Activated naive CD4-positive, alpha-beta T cell treated with anti-CD3 and anti-CD28 coated beads, Interleukin-2, amount 50 U/mL, for 72 hours (primary cell): ENCODE measurements around the gene TRDMT1. TPM values are rescaled to one million over a fixed set of nuclear protein-coding genes. Genes with fewer than 3 reads are reported as not detected.
A peak's percentile ranks its signal among the peaks of the same experiment; 100 is the strongest.

Source experiments
- ATAC-seq, 2 donors: fragments of 150-1000 bp; cut with Tn5 transposase; 2 replicates each; pipeline ENCODE4 v1.10.0; 2021; ENCODE audit warnings: mild to moderate bottlenecking in 2 of 2, moderate library complexity in 2 of 2
- DNase-seq, 2 donors: peaks; one replicate each; pipeline ENCODE4 v3.0.0; 2021 to 2022; ENCODE audit warnings: low spot score in 2 of 2
- H3K27ac Mint-ChIP-seq, 2 donors: one replicate each; pipeline ENCODE4 v1.8.0; 2022; ENCODE audit warnings: mild to moderate bottlenecking in 2 of 2, mixed read lengths in 2 of 2
- H3K36me3 Mint-ChIP-seq, 2 donors: one replicate each; pipeline ENCODE4 v1.8.0; 2022; ENCODE audit warnings: mixed read lengths in 2 of 2
- H3K9me3 Mint-ChIP-seq, 2 donors: one replicate each; pipeline ENCODE4 v1.8.0; 2022; ENCODE audit warnings: mixed read lengths in 2 of 2
- total RNA-seq, 2 donors: library from RNA; stranded (reverse); gene quantifications; one replicate each; pipeline ENCODE4 v1.2.3, GENCODE V29; 2022

The TRDMT1 gene
- total RNA-seq, 2 donors from 2014 or later = 7.1 to 9.4 TPM

DNA sequence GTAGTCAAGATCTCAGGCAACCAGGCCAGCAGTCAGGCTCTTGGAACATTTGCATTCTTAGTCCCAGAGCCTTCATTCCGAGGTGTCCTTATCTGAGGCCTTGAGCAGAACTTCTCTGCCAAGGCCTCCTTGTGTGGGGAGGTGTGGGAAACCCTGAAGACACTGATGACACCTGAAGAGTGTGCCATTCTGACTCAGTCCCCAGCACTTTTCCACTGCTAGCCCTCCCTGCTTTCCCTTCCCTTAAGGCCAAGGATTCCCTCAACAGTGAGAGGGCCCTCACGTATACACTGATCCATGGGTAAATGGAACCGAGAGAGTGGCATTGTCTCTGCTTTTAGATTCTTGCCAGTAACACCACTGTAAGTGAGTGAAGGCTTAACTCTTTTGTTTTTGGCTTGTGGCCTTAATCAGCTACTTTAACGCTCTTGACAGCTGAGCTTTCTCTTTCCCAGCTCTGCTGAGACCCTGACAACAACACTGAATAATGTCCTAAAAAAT is 30.3 kb downstream of the TRDMT1 start:
- Mint-ChIP-seq H3K27ac (no peak overlapping the region), H3K9me3 (no peaks in the 10 kb centered on the region), H3K36me3 (peaks cover 0 to 5% of the 10 kb centered on the region in 2 donors)
- no peak for DNase-seq
- ATAC-seq = no peak

DNA sequence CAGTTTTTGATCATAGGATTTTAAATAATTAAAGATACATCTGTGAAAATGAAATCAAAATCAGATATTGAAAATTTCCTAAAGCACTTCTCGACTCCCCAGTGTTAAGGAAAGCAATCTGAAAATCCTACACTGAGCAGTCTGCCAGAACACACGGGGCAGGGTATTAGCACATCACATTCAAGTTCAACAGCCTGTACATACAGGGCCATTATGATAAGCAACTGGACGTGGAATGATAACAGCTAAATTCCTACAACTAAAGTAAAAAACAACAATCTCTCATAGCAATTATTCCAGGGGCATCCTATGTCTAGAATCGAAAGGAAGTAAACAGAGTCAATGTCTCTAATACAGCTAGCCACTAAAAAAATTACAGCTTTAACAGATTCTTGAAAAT is 31.7 kb downstream of the TRDMT1 start:
- no peak for ATAC-seq
- H3K36me3 Mint-ChIP-seq = peaks cover 0 to 5% of the 10 kb centered on the region in 2 donors
- no peak overlapping the region for H3K27ac Mint-ChIP-seq
- DNase-seq = no peak
- no peaks in the 10 kb centered on the region for H3K9me3 Mint-ChIP-seq

DNA sequence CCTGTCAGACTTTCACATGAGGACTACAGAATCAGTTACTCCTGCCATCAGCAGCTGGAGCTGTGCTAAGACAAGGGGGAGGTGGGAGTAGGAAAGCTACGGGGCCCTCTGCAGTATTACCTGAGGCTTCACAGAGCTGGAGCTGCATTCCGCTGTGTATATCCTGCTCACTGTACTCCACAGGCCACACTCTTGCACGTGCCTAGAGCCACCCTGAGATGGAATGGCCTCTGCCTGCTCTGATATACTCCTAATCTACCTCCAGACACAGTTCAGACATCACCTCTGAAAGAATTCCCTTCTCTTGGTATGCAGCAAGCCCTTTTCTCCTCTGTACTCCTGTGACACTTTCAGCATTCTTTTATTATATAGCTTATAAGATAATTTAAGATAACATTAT is 34.8 kb downstream of the TRDMT1 start:
- ATAC-seq (no peak), DNase-seq (no peak)
- Mint-ChIP-seq H3K27ac (no peak overlapping the region), H3K36me3 (peaks cover 0 to 9% of the 10 kb centered on the region in 2 donors), H3K9me3 (no peaks in the 10 kb centered on the region)

- no peaks in the 10 kb centered on the region for H3K9me3 Mint-ChIP-seq
- H3K36me3 Mint-ChIP-seq = peaks cover 0 to 5% of the 10 kb centered on the region in 2 donors
- no peak overlapping the region for H3K27ac Mint-ChIP-seq
- DNase-seq = no peak
- no peak for ATAC-seq
Observed at GRCh38 chr10:17162828-17163227, 38.6 kb downstream of the TRDMT1 start.

DNA sequence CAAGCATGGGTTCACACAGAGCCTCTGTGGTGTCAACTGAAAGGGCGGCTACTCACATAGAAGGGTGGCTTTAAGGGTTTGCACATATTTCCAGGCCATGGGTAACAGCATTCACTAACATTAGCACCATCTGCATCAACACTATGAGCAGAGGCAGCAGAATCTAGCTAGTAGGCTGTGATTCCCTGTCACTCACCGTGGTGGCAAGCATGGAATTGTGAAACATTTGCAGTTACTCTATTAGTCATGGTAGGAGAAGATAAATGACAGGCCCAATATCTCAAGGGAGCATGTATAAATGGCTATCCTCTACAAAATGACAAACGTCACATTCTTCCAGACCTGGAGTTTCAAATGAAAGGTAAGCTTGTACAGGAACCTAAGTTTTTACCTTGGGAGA is 39.7 kb downstream of the TRDMT1 start:
- DNase-seq = no peak
- H3K27ac Mint-ChIP-seq = no peak overlapping the region
- H3K36me3 Mint-ChIP-seq = peaks cover 0 to 5% of the 10 kb centered on the region in 2 donors
- no peaks in the 10 kb centered on the region for H3K9me3 Mint-ChIP-seq
- ATAC-seq = no peak

GRCh38 chr10:17157024-17157423 is 44.4 kb downstream of the TRDMT1 start:
- Mint-ChIP-seq H3K27ac (no peak overlapping the region), H3K9me3 (no peaks in the 10 kb centered on the region), H3K36me3 (no peaks in the 10 kb centered on the region)
- ATAC-seq (no peak), DNase-seq (no peak)

GRCh38 chr10:17155826-17156225 is 45.6 kb downstream of the TRDMT1 start:
- DNase-seq (no peak), ATAC-seq (no peak)
- Mint-ChIP-seq H3K36me3 (no peaks in the 10 kb centered on the region), H3K9me3 (no peaks in the 10 kb centered on the region), H3K27ac (no peak overlapping the region)

- Mint-ChIP-seq H3K36me3 (no peaks in the 10 kb centered on the region), H3K9me3 (no peaks in the 10 kb centered on the region), H3K27ac (no peak overlapping the region)
- no peak for ATAC-seq
- DNase-seq = no peak
Observed at GRCh38 chr10:17154116-17154515, 47.4 kb downstream of the TRDMT1 start.

GRCh38 chr10:17153321-17153720 is 48.2 kb downstream of the TRDMT1 start:
- DNase-seq (no peak), ATAC-seq (no peak)
- Mint-ChIP-seq H3K27ac (no peak overlapping the region), H3K36me3 (no peaks in the 10 kb centered on the region), H3K9me3 (no peaks in the 10 kb centered on the region)

- no peak for ATAC-seq
- H3K27ac Mint-ChIP-seq = no peak overlapping the region
Observed at GRCh38 chr10:17151716-17152115, 49.8 kb downstream of the TRDMT1 start.

DNA sequence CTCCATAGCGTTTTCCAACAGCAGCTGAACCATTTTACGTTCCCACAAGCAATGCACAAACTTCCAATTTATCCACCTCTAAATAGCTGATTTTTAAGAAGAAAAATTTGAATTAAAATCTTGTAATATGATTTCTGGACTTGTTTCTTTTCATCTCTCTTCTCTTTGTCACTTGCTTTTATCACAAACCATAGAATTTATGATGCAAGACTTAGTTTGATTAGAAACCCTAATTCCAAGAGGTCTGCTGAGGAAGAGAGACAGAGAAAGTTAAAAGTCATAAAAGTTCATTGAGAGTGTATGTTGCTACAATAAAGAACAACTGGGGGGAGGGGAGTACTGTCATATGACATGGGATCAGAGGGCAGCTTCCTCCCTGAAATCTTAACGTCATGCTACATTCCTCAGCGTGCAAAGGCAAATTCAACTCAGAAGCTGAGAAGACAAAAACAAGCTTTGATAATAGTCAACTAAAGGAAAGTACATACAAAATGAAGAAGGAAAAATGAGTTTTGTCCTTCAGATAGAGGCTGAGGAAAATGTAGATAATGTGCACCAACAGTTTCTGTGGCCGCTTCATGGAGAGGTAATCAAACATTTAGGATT is 53.5 kb downstream of the TRDMT1 start:
- H3K9me3 Mint-ChIP-seq = peaks cover 0 to 6% of the 10 kb centered on the region in 2 donors
- ATAC-seq (no peak), DNase-seq (no peak)
- H3K36me3 Mint-ChIP-seq = peaks cover 6 to 7% of the 10 kb centered on the region in 2 donors
- no peak overlapping the region for H3K27ac Mint-ChIP-seq

More at GRCh38 chr10:17151716-17152115, 49.8 kb downstream of the TRDMT1 start:
- DNase-seq = no peak
- no peaks in the 10 kb centered on the region for H3K9me3 Mint-ChIP-seq
- no peaks in the 10 kb centered on the region for H3K36me3 Mint-ChIP-seq

GRCh38 chr10:17146892-17147291 is 54.6 kb downstream of the TRDMT1 start:
- H3K36me3 Mint-ChIP-seq = peaks cover 9 to 11% of the 10 kb centered on the region in 2 donors
- DNase-seq (no peak), ATAC-seq (no peak)
- H3K27ac Mint-ChIP-seq = no peak overlapping the region
- peaks cover 0 to 6% of the 10 kb centered on the region in 2 donors for H3K9me3 Mint-ChIP-seq

DNA sequence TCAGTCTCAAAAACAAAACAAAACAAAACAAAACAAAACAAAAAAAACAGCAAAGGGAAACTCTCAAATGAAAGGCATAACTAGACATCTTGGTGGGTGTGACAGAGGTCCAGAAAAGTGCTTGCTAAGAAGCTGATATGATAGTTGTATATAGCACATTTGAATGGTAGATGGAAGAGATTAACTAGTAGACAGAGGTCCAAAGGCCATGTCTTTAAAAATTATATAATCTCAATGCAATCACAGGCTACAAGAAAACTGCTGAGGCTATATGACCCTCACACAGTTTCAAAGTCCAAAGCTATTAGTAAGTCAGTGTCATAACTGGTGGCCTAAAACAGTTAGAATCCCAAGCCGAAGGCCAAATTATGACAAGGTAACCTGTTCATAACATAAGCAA is 56.2 kb downstream of the TRDMT1 start:
- H3K27ac Mint-ChIP-seq = peak overlapping the region; percentile 51 to 75
- peaks cover 0 to 10% of the 10 kb centered on the region in 2 donors for H3K9me3 Mint-ChIP-seq
- no peak for DNase-seq
- peak; percentile 17 to 65 for ATAC-seq
- peaks cover 11 to 17% of the 10 kb centered on the region in 2 donors for H3K36me3 Mint-ChIP-seq

DNA sequence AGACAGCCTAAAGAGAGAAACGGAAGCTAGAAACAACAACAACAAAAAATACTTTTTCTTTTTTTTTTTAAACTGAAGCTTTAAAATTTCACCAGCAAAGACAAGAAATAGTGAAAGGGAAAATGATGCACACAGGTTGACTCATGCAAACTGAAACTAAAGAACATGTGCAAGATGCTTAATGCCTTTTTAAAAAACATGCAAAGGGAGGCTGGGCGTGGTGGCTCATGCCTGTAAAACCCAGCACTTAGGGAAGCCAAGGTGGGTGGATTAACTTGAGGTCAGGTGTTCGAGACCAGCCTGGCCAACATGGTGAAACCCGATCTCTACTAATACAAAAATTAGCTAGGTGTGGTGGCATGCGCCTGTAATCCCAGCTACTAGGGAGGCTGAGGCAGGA is 56.7 kb downstream of the TRDMT1 start:
- ATAC-seq (peak; percentile 94), DNase-seq (peak; percentile 43 to 62)
- Mint-ChIP-seq H3K27ac (peak overlapping the region; percentile 51 to 75), H3K36me3 (peaks cover 11 to 17% of the 10 kb centered on the region in 2 donors), H3K9me3 (peaks cover 0 to 10% of the 10 kb centered on the region in 2 donors)

- Mint-ChIP-seq H3K27ac (peak overlapping the region in 1 of 2 donors; percentile 75), H3K36me3 (peaks cover 11 to 17% of the 10 kb centered on the region in 2 donors), H3K9me3 (peaks cover 0 to 10% of the 10 kb centered on the region in 2 donors)
- DNase-seq (no peak), ATAC-seq (no peak)
Observed at GRCh38 chr10:17144032-17144431, 57.4 kb downstream of the TRDMT1 start.

- ATAC-seq (peak in 1 of 2 donors; percentile 51), DNase-seq (no peak)
- no peak overlapping the region for H3K27ac Mint-ChIP-seq
- H3K36me3 Mint-ChIP-seq = peaks cover 11 to 17% of the 10 kb centered on the region in 2 donors
- peaks cover 0 to 10% of the 10 kb centered on the region in 2 donors for H3K9me3 Mint-ChIP-seq
Observed at GRCh38 chr10:17143055-17143690, 58.3 kb downstream of the TRDMT1 start.

GRCh38 chr10:17141504-17142229 is 59.8 kb downstream of the TRDMT1 start:
- Mint-ChIP-seq H3K9me3 (peaks cover 0 to 10% of the 10 kb centered on the region in 2 donors), H3K27ac (no peak overlapping the region), H3K36me3 (peaks cover 11 to 17% of the 10 kb centered on the region in 2 donors)
- ATAC-seq = no peak
- DNase-seq = no peak
